GOT3 (cell line): Measurements from ENCODE around the gene DUS4L.
A peak's percentile ranks its signal among the peaks of the same experiment; 100 is the strongest.
"Not testable (repeated sequence)": the region's sequence is repeated elsewhere in the genome, so short reads cannot be mapped to it uniquely, and the experiment has no call there.

ENCODE experiments used
- DNase-seq: peaks from one replicate; lab custom pipeline; 2025; ENCODE audit warnings: mixed read lengths; lab: John Stamatoyannopoulos, UW

The DUS4L gene, protein sequence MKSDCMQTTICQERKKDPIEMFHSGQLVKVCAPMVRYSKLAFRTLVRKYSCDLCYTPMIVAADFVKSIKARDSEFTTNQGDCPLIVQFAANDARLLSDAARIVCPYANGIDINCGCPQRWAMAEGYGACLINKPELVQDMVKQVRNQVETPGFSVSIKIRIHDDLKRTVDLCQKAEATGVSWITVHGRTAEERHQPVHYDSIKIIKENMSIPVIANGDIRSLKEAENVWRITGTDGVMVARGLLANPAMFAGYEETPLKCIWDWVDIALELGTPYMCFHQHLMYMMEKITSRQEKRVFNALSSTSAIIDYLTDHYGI

DNA sequence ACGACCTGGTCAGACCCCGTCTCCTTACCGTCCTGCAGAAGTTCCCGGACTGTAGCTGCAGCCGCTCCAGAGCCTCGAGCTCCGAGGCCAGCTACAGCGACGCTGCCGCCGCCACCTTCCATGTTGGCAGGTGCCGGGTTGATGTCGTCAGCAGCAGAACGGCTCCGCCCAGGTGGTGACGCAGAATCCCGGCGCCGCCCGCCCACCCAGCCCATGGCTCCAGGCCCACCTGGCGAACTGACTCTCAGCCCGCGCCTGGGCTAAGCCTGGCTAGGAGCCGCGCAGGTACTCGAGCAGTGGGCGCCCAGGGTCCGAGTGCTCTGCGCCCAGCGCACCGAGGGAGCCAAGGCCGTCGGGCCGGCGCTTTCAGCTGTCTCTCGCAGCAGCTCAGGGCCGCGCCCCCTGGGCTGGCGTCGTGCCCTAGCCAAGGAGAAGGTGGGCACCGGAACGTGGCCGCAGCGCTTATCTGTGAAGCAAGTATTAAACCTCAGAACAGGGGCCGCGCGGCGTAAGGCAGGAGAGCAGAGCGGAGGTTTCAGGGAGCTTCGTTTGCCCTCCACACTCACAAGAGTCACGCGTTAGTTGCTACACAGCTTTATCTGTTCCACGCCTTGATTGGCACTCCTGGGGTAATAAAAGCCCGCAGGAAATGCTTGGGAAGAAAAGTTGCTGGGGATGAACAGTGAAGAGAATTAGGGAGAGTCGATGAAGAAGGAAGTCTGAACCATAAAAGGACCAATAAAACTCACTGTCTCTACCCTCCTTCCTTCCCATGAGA, at the start of gene DUS4L, which contains the start of gene COG5:
Gene DUS4L (plus strand): TSS at position 197 of the 778 bp plus-strand sequence. CDS start 3,100 bp downstream, outside the sequence.
Gene COG5 (minus strand): TSS at position 146 of the 778 bp plus-strand sequence. CDS start 24 bp downstream, at position 122.
- DNase-seq: peak; percentile 60

DNA sequence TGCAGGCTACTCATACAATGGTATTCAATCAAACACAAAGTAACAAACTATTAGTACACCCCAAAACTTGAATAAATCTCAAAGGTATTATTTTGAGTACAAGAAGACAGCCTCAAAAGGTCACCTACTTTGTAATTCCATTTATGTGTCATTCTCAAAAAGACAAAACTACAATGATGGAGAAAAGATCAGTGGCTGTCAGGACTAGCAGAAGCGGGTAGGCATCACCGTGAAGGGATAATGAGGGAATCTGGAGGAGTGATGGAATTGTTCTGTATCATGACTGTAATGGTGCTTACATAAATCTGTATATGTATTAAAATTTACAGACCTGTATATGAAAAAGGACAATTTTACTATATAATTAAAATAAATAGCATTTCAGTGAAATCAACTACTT, 37.1 kb upstream of the DUS4L start:
- no peak for DNase-seq

DNA sequence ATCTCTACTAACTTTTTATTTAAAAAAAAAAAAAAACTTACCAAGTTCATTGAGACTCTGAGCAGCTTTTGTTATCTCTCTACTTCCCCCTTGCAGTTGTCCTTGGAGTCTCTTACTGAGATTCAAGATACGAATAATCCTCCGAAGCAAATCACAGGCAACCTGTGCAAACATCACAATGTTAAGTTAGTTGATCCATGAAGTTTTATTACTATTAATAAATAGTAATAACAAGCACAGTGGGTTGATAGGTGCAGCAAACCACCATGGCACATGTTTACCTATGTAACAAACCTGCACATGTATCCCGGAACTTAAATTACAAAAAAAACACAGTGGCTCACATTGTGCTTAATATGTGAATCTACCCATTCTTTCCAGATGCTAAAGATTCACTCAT, 36.6 kb upstream of the DUS4L start:
- DNase-seq: no peak

DNA sequence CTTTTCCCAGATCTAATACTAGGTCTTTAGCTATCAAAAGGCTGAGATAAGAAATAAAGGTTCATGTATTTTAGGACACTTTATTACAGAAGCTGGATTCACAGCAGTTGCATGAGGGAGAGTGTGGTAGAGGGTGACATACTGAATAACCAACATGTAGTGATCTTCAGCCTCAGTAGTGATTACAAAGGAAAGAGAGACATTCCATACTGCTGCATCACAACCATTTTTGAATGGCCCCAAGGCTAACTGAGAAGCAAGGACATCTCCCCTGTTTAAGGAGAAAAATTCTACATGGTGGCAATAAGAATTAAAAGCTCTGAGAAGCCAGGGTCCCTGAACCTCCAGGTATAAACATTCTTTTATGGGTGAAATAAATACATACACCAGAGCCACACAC, 35.3 kb upstream of the DUS4L start:
- no peak for DNase-seq

DNA sequence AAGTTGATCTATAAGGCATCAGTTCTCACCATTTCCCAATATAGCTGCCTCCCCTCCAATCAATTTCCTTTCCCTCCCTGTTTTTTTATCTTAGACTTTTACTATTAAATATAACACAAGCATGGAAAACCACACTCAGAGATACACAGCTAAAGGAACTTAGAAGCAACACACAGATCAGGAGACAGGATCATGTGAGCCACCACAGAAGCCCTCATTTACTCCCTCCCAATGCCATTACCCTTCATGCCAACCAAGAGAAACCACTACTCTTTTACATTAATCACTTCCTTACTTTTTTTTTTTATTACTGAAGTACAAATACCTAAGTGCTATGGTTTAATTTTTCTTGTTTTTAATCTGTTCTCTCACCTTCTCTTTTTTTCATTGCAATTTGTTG, 33.0 kb upstream of the DUS4L start:
- DNase-seq: no peak

DNA sequence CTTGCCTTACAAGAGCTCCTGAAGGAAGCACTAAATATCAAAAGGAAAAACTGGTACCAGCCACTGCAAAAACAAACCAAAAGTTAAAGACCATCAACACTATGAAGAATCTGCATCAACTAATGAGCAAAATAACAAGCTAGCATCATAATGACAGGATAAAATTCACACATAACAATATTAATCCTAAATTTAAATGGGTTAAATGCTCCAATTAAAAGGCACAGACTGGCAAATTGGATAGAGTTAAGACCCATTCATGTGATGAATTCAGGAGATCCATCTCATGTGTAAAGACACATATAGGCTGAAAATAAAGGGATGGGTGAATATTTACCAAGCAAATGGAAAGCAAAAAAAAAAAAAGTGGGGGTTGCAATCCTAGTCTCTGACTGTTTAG, 29.6 kb upstream of the DUS4L start:
- DNase-seq: no peak

DNA sequence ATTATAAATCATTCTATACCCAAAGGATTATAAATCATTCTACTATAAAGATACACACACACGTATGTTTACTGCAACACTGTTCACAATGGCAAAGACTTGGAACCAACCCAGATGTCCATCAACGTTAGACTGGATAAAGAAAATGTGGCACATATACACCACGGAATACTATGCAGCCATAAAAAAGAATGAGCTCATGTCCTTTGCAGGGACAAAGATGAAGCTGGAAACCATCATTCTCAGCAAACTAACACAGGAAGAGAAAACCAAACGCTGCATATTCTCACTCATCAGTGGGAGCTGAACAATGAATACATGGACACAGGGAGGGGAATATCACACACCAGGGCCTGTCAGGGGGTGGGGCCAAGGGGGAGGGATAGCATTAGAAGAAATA, 26.5 kb upstream of the DUS4L start:
- DNase-seq: not testable (repeated sequence)

DNA sequence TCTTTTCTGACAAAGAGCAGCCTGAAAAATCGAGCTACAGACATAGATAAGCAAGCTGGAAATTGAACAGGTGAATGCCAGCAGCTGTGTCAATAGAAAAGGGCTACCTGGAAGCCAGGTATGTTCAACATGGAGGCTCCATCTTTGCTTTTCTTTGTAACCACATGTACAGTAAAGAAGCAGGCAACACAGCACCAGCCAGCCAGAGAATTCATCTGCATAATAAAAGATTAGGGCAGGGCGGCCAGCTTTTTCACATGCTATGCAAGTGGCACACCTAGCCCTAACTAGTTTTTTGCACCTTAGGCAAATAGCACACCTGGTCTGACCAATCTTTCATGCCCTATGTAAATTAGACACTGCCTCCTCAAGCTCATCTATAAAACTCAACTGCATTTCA, 25.8 kb upstream of the DUS4L start:
- DNase-seq: no peak

DNA sequence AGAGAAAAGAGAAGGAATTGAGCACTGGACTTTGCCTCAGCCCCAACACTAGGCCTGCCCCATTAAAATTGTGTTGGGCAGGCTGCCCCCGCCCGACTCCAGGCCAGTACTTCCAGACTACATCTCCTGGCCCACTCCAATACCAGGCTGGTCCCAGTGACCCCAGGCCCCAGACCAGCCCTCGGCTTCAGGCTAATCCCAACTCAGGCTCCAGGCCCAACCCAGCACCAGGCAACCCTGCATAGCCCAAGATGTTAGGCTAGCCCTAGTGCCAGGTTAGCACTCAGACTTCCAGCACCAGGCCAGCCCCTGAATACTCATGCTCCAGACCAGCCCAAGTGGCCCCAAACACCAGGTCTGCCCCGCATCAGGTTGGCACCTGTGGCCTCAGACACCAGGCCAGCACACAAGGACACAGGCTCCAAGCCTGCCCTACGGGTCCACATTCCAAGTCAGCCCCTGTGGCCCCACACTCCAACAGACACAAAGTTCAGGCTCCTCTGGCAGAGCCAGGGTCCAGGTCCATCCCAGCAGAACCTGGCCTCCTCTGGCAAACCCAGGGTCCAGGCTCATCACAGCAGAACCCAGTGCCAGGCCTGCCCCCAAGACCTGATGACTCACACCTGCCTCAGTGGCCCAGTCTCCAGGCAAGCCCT, 20.3 kb upstream of the DUS4L start:
- DNase-seq: no peak

DNA sequence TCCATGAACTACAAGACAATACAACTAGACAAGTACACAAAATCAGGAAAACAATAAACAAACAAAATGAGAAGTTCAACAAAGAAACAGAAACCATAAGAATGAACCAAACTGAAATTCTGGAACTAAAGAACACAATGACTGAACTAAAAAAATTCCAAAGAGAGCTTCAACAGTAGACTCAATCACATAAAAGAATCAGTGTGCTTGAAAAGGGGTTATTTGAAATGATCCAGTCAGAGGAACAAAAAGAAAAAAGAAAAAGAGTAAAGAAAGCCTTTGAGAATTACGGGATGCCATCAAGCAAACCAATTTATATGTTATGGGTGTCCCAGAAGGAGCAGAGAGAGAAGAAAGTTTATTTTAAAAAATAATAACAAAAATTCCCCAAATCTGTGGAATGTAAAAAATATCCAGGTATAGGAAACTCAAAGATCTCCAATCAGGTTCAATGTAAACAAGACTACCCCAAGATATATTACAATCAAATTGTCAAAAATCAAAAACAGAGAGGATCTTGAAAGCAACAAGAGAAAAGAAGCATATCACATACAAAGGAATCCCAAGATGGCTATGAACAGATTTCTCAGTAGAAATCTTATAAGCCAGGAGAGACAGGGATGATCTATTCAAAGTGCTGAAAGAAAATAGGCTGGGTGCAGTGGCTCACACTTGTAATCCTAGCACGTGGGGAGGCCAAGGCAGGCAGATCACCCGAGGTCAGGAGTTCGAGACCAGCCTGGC, 18.8 kb upstream of the DUS4L start:
- DNase-seq: no peak

DNA sequence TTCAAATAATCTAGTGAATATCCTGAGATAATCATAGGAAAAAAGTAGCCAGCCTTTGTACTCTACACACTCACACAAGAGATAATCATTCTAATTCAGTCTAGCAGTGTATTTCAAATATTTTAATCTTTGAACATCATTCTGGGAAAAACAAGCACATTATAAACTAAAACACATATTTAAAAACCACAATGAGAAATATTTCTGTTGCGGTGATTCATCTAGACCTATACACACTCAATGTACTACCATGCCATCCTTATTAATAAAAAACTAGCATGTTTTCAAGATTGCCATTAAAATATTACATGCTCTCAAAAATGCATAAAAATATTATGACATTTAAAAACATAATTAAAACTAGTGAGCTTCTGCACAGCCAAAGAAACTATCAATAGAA, 11.8 kb upstream of the DUS4L start:
- DNase-seq: no peak

DNA sequence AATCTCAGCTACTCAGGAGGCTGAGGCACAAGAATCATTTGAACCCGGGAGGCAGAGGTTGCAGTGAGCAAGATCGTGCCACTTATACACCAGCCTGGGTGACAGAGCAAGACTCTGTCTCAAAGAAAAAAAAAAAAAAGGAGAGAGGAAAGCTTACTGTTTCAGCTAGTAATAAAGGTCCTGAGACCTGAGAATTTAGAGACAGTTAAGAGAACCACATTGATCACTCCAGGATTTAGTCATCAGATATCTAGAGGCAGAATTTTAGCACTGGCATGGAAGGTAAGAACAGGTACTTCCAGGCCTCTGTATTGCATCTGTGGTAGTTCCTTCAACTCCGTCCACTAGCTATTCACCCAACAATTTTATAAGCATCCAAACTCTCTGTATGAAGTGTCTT, 7.9 kb upstream of the DUS4L start:
- DNase-seq: no peak

DNA sequence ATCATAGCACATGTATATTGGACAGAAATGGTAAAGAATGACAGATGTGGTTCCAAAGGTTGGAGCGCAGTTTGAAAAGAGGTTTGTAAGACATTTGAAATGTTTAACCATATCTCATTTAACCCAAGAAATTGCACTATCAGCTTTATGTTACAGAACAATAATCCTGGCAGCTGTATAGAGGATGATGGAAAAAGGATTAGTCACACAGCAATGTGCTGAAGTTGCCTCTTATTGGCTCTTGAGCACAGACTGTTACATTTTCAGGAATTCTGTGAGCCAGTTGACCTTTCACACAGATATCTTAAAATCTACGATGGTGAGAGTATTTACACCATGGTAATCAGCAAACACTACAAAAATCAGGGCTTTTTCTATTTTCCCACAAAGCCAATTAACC, 3.9 kb upstream of the DUS4L start:
- no peak for DNase-seq

DNA sequence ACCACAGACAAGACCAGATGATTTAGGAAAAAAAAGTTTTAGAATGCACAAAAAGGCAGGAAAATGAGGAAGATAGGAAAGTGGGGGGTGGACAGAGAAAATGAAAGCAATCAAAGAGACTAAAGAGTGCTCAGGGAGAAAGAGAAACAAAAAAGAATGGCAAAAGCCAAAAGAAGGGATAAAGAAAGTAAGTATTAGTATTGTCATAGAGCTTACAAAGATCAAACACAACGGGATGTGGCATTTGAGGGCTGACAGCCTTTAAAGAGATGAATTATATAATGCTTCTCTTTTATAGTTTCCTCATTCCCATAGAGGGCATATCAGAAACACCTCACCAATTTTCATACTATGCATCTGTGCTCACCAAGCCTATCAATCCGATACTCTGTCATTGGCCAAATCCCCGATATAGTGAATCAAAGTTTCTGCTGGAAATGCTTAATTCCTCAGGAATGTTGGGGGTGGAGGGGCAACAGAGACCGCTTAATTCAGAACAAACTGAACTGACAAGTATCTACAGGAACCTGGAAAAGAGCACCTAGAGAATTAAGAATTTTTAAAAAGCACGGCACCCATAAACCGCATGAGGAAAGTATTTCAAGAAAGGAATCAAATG, 2.8 kb upstream of the DUS4L start:
- DNase-seq: no peak

DNA sequence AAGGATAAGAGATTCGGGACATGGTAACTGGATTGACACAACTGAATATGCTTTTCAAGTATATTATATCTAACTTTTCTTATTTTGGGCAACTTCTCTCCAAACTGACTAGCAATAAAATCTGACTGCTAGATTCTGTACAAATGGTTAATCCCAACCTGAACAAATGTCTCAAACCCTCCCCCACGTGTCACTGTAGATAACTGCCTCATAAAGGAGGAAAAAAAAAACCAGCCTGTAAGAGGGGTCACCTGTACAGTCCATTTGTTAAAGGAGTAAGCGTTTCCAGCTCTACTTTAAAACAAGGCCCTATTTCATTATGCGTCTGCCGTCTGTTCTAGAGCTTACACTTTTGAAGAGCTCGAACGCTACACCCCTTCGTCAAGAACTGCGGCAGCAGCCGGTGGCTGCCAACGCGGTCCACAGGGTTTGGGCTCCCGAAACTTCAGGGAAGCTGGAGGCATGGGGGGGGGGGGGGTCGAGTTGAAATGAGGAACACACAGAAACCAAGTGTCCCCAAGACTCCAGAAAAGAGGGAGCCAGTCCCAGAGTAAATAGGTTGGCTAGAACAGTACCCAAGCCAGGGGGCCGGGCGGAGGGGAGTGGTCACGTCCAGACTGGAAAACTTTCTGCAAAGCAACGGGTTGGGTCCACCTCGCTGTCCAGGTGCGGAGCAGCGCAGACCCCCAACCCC, 543 bp upstream of the DUS4L start:
- DNase-seq: no peak

DNA sequence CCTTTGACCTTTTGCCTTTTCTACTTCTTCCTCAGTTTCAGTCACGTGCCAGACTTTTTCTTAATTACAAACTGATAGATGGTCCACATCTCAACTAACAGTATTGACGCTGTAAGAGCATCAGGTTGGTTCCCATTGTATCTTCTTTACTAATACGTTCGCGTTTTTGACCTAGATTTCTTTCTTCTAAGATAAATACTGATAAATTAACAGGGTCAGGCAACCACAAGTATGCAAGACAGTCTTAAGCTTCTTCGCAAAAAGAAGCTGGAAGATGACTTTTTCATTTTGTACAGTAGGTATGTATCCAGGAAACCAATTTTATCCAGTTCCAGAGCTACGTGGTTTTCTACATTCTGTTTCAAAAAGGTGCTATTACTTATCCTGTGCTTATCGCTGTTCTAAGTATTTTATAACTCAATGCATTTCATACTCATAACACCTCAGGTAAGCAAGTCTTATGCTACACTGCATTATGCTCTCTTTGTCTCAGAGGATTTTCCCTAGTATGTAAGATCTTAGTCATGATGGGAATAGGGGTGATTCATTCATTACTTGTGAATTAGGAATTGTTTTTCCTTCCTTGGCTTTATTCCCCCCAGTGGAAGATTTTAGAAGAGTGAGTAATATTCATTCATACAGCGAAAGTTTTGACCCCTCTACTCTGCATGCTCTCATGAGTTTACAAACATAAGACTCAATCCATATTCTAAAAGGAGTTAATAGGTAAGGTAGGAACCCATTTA, 955 bp downstream of the DUS4L start:
- no peak for DNase-seq

DNA sequence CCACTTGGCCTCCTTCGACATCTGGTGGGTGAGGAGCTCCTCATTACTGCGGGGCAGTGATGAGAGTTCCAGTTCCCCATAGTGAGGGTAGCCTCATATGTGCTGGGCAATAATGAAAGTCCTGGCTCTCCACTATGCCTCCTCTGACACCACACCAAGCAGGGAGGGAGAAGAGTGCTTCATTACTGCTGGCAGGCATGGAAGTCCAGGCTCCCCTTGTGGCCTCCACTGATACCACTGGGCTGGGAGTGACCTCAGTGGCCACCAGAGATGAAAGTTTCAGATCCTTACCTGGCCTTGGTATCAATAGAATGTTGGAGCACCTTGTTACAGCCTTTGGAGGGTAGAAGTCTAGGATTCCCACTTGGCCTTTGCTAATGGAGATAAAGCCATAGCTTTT, 6.5 kb downstream of the DUS4L start:
- no peak for DNase-seq

DNA sequence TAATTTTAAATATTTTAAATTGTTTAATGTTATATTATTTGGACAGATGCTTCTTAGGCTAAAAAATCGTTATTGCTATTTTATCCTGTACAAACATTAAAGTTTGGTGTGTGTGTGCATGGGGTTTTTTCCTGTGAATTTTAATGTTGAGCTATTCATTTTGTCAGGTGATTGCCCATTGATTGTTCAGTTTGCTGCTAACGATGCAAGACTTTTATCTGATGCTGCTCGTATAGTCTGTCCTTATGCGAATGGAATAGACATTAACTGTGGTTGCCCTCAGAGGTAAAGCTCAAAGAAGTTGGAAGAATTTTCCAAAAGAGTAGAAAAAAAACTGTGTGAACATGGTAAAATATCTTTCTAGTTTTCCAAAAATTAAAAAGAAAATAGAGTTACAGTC, 9.8 kb downstream of the DUS4L start:
- DNase-seq: no peak

DNA sequence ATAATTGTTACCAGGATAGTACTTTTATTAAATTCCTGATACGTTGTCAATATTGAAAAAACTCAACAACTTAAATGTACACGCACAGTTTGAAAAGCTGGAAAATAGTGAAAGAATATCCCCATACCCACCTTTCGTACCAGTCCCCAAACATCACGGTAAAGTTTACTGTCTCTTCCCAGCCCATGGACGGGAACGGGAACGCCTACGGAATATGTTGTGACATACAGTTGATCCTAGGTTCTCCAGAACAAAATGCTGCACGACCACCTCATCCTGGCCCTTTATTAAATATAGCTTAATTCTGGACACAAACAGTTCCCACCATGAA, 15.7 kb downstream of the DUS4L start:
- DNase-seq: no peak

DNA sequence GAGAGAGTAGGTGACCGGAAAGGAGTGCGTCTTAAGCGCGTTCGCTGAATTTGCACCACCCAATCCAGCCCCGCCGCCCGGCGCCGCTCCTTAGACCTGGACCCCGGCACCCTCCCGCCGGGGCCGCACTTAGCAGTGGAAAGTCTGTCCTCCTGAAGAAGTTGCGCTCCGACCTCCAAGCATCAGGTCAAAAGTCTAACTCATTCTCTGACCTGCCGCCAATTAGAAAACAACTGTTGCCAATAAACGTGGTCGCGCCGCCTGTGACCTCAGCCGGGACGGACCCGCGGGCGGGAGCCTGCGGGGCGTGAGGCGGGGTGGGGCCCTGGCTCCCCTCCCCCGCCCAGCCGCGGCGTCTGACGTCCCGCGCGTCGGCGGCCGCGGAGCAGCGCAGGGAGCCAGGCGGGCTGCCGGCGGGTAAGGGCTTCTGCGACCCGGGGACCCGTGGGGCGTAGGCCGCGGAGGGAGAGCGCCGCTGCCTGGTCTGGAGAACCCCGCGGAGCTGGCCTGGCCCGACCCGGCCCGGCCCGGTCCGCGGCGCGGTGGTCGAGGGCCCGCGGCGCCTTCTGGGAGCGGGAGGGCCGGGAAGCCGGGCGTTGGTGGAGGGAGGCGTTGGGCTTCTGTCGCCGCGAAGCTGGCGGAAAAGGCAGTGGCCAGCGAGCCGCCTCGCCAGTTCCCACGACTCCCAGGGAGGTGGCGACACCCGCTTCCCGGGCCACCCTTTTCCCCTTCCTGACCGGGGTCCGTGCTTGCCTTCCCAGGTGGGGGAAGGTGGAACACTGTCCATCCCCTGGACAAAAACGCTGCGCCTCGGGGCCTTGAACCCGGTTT, 16.3 kb downstream of the DUS4L start, which contains the start of gene BCAP29:
Gene BCAP29 (plus strand): TSS at position 362 of the 831 bp plus-strand sequence. CDS start 527 bp downstream, outside the sequence.
- peak; percentile 17 for DNase-seq
